NCI-H2029 (cell line): ENCODE results near the gene SLC26A8.
"Not testable (repeated sequence)": the region's sequence is repeated elsewhere in the genome, so short reads cannot be mapped to it uniquely, and the experiment has no call there.

ENCODE experiments used
- DNase-seq: peaks from one replicate; lab custom pipeline; 2025; lab: John Stamatoyannopoulos, UW

Gene SLC26A8

GRCh38 chr6:35943390-35943789, 81.1 kb downstream of the SLC26A8 start:
- no peak for DNase-seq

- DNase-seq, result no peak
Observed at GRCh38 chr6:35942355-35942754, 82.1 kb downstream of the SLC26A8 start.

- DNase-seq, result not testable (repeated sequence)
Observed at GRCh38 chr6:35941170-35941569, 83.3 kb downstream of the SLC26A8 start.

GRCh38 chr6:35940014-35940413, 84.4 kb downstream of the SLC26A8 start:
- DNase-seq, result not testable (repeated sequence)

GRCh38 chr6:35939259-35939658, 85.2 kb downstream of the SLC26A8 start:
- DNase-seq, result not testable (repeated sequence)

- DNase-seq, result no peak
Observed at GRCh38 chr6:35936681-35937359, 87.6 kb downstream of the SLC26A8 start.

GRCh38 chr6:35935469-35935868, 89.0 kb downstream of the SLC26A8 start:
- DNase-seq, result no peak

GRCh38 chr6:35933844-35934243, 90.6 kb downstream of the SLC26A8 start:
- no peak for DNase-seq

- not testable (repeated sequence) for DNase-seq
Observed at GRCh38 chr6:35931873-35932272, 92.6 kb downstream of the SLC26A8 start.

- no peak for DNase-seq
Observed at GRCh38 chr6:35931120-35931561, 93.3 kb downstream of the SLC26A8 start.

- no peak for DNase-seq
Observed at GRCh38 chr6:35929601-35930000, 94.8 kb downstream of the SLC26A8 start.

GRCh38 chr6:35926509-35927215, 97.8 kb downstream of the SLC26A8 start:
- DNase-seq, result no peak

GRCh38 chr6:35925961-35926360, 98.5 kb downstream of the SLC26A8 start:
- no peak for DNase-seq

- DNase-seq, result no peak
Observed at GRCh38 chr6:35924146-35924545, 100.3 kb downstream of the SLC26A8 start.

- no peak for DNase-seq
Observed at GRCh38 chr6:35922139-35922554, 102.3 kb downstream of the SLC26A8 start.

GRCh38 chr6:35920793-35921732, 103.4 kb downstream of the SLC26A8 start, which contains the start of gene SRPK1:
TSS of gene SRPK1 (minus strand) at chr6:35921098. CDS start at chr6:35921056, 42 bp downstream.
- DNase-seq, result peak; percentile 87

- peak; percentile 14 for DNase-seq
Observed at GRCh38 chr6:35919827-35920751, 104.4 kb downstream of the SLC26A8 start.

GRCh38 chr6:35919085-35919826, 105.2 kb downstream of the SLC26A8 start:
- DNase-seq, result no peak

GRCh38 chr6:35916893-35917292, 107.5 kb downstream of the SLC26A8 start:
- not testable (repeated sequence) for DNase-seq

- no peak for DNase-seq
Observed at GRCh38 chr6:35916056-35916455, 108.4 kb downstream of the SLC26A8 start.
